H9 (cell line): ENCODE measurements around the gene HSPA9. TPM values are rescaled to one million over a fixed set of nuclear protein-coding genes. Genes with fewer than 3 reads are reported as not detected.

Experiments
- DNase-seq: peaks from one replicate; pipeline ENCODE4 v3.0.0-alpha.2; 2017
- H2AFZ ChIP-seq: one replicate; pipeline ENCODE4 v1.6.1; 2013; ENCODE audit warnings: mild to moderate bottlenecking, low read length, control low read depth, moderate library complexity
- H2AK5ac ChIP-seq: 2 replicates; pipeline ENCODE4 v1.6.1; 2013; ENCODE audit warnings: low read length, control low read depth, mixed read lengths; ENCODE audit not compliant: insufficient read length
- H2BK120ac ChIP-seq: one replicate; pipeline ENCODE4 v1.6.1; 2013; ENCODE audit warnings: low read depth, mild to moderate bottlenecking, low read length, control low read depth, inconsistent platforms; ENCODE audit not compliant: poor library complexity, severe bottlenecking
- H2BK12ac ChIP-seq: 2 replicates; pipeline ENCODE4 v1.6.1; 2013; ENCODE audit warnings: low read length, control low read depth, mixed read lengths, low read depth; ENCODE audit not compliant: insufficient read length
- H2BK15ac ChIP-seq: 2 replicates; pipeline ENCODE4 v1.6.1; 2013; ENCODE audit warnings: low read depth, low read length, control low read depth
- H2BK20ac ChIP-seq: one replicate; pipeline ENCODE4 v1.6.1; 2013; ENCODE audit warnings: low read depth, mild to moderate bottlenecking, low read length, control low read depth, inconsistent platforms; ENCODE audit not compliant: poor library complexity, severe bottlenecking
- H2BK5ac ChIP-seq: 2 replicates; pipeline ENCODE4 v1.6.1; 2013; ENCODE audit warnings: low read length, control low read depth, mixed read lengths; ENCODE audit not compliant: insufficient read length
- H3K14ac ChIP-seq: 2 replicates; pipeline ENCODE4 v1.6.1; 2013; ENCODE audit warnings: low read length, control low read depth; ENCODE audit not compliant: insufficient read depth
- H3K18ac ChIP-seq: 2 replicates; pipeline ENCODE4 v1.6.1; 2013; ENCODE audit warnings: low read depth, mild to moderate bottlenecking, mixed read lengths, low read length, control low read depth; ENCODE audit not compliant: insufficient read length
- H3K23ac ChIP-seq: 2 replicates; pipeline ENCODE4 v1.6.1; 2013; ENCODE audit warnings: low read length, control low read depth, mixed read lengths, low read depth; ENCODE audit not compliant: insufficient read length
- H3K23me2 ChIP-seq: 2 replicates; pipeline ENCODE4 v1.6.1; 2013; ENCODE audit warnings: low read depth, mild to moderate bottlenecking, mixed read lengths, low read length, control low read depth; ENCODE audit not compliant: insufficient read length, poor library complexity, severe bottlenecking
- H3K27ac ChIP-seq: 2 replicates; pipeline ENCODE4 v1.5.1; 2013; ENCODE audit warnings: low read length, control low read depth, mixed read lengths, low read depth; ENCODE audit not compliant: insufficient read length
- H3K27me3 ChIP-seq: 2 replicates; pipeline ENCODE4 v1.6.1; 2013; ENCODE audit warnings: low read length, control low read depth, inconsistent platforms; ENCODE audit not compliant: insufficient read depth
- H3K4ac ChIP-seq: 2 replicates; pipeline ENCODE4 v1.6.1; 2013; ENCODE audit warnings: low read depth, mild to moderate bottlenecking, control low read depth, inconsistent platforms, low read length, moderate library complexity
- H3K4me1 ChIP-seq: 2 replicates; pipeline ENCODE4 v1.6.1; 2013; ENCODE audit warnings: low read length, control low read depth, inconsistent platforms; ENCODE audit not compliant: insufficient read depth
- H3K4me2 ChIP-seq: 2 replicates; pipeline ENCODE4 v1.6.1; 2013; ENCODE audit warnings: low read length, control low read depth, mixed read lengths; ENCODE audit not compliant: insufficient read length, insufficient read depth
- H3K56ac ChIP-seq: 2 replicates; pipeline ENCODE4 v1.6.1; 2013; ENCODE audit warnings: low read depth, mild to moderate bottlenecking, mixed read lengths, low read length, control low read depth; ENCODE audit not compliant: insufficient read length
- H3K79me1 ChIP-seq: 2 replicates; pipeline ENCODE4 v1.6.1; 2013; ENCODE audit warnings: low read depth, mild to moderate bottlenecking, moderate library complexity, low read length, control low read depth, inconsistent platforms; ENCODE audit not compliant: insufficient read depth, poor library complexity, severe bottlenecking
- H3K79me2 ChIP-seq: 2 replicates; pipeline ENCODE4 v1.6.1; 2013; ENCODE audit warnings: low read length, control low read depth, inconsistent platforms; ENCODE audit not compliant: insufficient read depth
- H3K9ac ChIP-seq: 2 replicates; pipeline ENCODE4 v1.6.1; 2013; ENCODE audit warnings: low read length, control low read depth, mixed read lengths; ENCODE audit not compliant: insufficient read length; ENCODE audit errors: extremely low read depth
- H3K9me3 ChIP-seq: one replicate; pipeline ENCODE4 v1.6.1; 2013; ENCODE audit warnings: low read depth, low read length, inconsistent platforms; ENCODE audit not compliant: control insufficient read depth
- H3T11ph ChIP-seq: one replicate; pipeline ENCODE4 v1.6.1; 2013; ENCODE audit warnings: mild to moderate bottlenecking, low read length, control low read depth, inconsistent platforms
- H4K20me1 ChIP-seq: one replicate; pipeline ENCODE4 v1.6.1; 2013; ENCODE audit not compliant: control insufficient read depth, insufficient read length, insufficient read depth
- H4K5ac ChIP-seq: 2 replicates; pipeline ENCODE4 v1.6.1; 2013; ENCODE audit warnings: low read depth, mild to moderate bottlenecking, mixed read lengths, low read length, control low read depth; ENCODE audit not compliant: insufficient read length
- H4K8ac ChIP-seq: replicated peaks from 2 replicates; pipeline ENCODE4 v1.6.1; 2013; ENCODE audit warnings: low read length, control low read depth, mixed read lengths, low read depth; ENCODE audit not compliant: insufficient read length
- H4K91ac ChIP-seq: 2 replicates; pipeline ENCODE4 v1.6.1; 2013; ENCODE audit warnings: low read depth, mild to moderate bottlenecking, moderate library complexity, mixed read lengths, low read length, control low read depth; ENCODE audit not compliant: insufficient read length
- H3K27ac Mint-ChIP-seq, 3 experiments: 2 replicates in 2 of 3; 3 replicates in 1 of 3; pipeline ENCODE4 v1.8.0; 2020 to 2021; ENCODE audit warnings: mixed read lengths in 3 of 3, mild to moderate bottlenecking in 1 of 3, moderate library complexity in 1 of 3
- H3K27me3 Mint-ChIP-seq: 2 replicates; pipeline ENCODE4 v1.8.0; 2021; ENCODE audit warnings: low read depth, mild to moderate bottlenecking, moderate library complexity, mixed read lengths
- H3K36me3 Mint-ChIP-seq, 3 experiments: 2 replicates in 2 of 3; 3 replicates in 1 of 3; pipeline ENCODE4 v1.8.0; 2020 to 2021; ENCODE audit warnings: low read depth in 3 of 3, mixed read lengths in 3 of 3; ENCODE audit not compliant: insufficient read depth in 1 of 3
- H3K4me1 Mint-ChIP-seq, 2 experiments: 2 replicates each; pipeline ENCODE4 v1.8.0; 2020; ENCODE audit warnings: mixed read lengths in 2 of 2
- H3K4me3 Mint-ChIP-seq, 2 experiments: 2 replicates in 1 of 2; 3 replicates in 1 of 2; pipeline ENCODE4 v1.8.0; 2020 to 2021; ENCODE audit warnings: mild to moderate bottlenecking in 2 of 2, mixed read lengths in 2 of 2, moderate library complexity in 1 of 2
- H3K9me3 Mint-ChIP-seq, 2 experiments: 2 replicates in 1 of 2; 3 replicates in 1 of 2; pipeline ENCODE4 v1.8.0; 2020; ENCODE audit warnings: mild to moderate bottlenecking in 2 of 2, mixed read lengths in 2 of 2, moderate library complexity in 1 of 2
- WGBS: extraction: QIAGEN DNeasy Blood & Tissue Kit; methylation state at CpG from one replicate; pipeline ENCODE4 v1.1.7; 2013; ENCODE audit warnings: missing lambda C conversion rate, low lambda C conversion rate, mixed read lengths; ENCODE audit not compliant: insufficient read length; ENCODE audit errors: extremely low coverage; 5-methylcytosine and 5-hydroxymethylcytosine counted together
- total RNA-seq: library from RNA; stranded (reverse); gene quantifications from 2 replicates; pipeline ENCODE4 v1.2.1, GENCODE V29; 2021
- TF ChIP-seq, protein P1 (sequence below): fragments of 200-600 bp; sonication (generic); conservative IDR thresholded peaks from 3 replicates; pipeline ENCODE4 v1.8.0; 2021; ENCODE audit warnings: antibody characterized with exemption, mild to moderate bottlenecking

The HSPA9 gene
- total RNA-seq, 1 experiment from 2014 or later = 397 TPM

DNA sequence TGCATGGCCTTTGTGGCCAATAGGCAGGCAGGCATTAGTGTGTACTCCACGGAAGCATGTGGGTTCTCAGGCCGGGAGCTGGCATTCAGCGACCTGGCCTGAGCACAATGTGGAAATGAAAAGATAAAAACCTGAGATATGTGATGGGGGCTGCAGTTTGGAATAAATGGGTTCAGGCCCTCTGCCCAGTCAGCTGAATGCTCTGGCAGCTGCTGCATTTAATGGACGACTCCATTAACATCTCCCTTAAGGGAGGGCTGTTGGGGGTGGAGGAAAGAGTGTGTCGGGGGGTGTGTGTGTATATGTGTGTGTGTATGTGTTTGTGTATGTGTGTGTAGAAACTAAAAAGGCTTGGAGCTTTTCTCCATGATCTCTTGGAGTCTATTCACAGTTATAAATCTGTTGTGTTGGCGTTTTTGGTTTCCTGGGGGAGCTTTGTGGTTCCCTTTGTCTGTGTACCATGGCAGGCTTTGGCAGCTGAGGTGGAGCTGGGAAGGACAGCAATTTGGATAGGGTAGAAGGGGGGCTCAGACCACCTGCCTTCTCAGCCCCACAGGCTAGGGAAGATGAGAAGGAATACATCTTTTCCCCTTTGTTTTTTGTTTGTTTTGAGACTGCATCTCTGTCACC lies 27.3 kb upstream of the HSPA9 start:
- Mint-ChIP-seq H3K36me3 (no peaks in the 10 kb centered on the region), H3K4me1 (peaks cover 7 to 16% of the 10 kb centered on the region in 2 experiments), H3K9me3 (no peaks in the 10 kb centered on the region), H3K27ac (peak overlapping the region in 1 of 3 experiments; percentile 16; a peak in 1 of 7 replicates), H3K4me3 (no peak overlapping the region), H3K27me3 (peaks cover 4% of the 10 kb centered on the region; the same call in 1 of the 2 replicates)
- DNase-seq = no peak
- Histone ChIP-seq H3K4me2 (no peak overlapping the region), H3K79me2 (no peaks in the 10 kb centered on the region), H4K20me1 (no peaks in the 10 kb centered on the region), H2BK120ac (no peak overlapping the region), H2AFZ (no peak overlapping the region), H2BK12ac (no peak overlapping the region), H3K27me3 (no peaks in the 10 kb centered on the region), H3K56ac (no peak overlapping the region), H3K4ac (no peak overlapping the region), H2BK20ac (no peak overlapping the region), H2AK5ac (no peak overlapping the region), H3K23ac (no peak overlapping the region), H4K5ac (no peak overlapping the region), H3K14ac (no peak overlapping the region), H2BK15ac (no peak overlapping the region), H3T11ph (no peak overlapping the region), H3K79me1 (no peaks in the 10 kb centered on the region), H4K8ac (no peak overlapping the region), H3K9me3 (no peaks in the 10 kb centered on the region), H3K27ac (no peak overlapping the region), H2BK5ac (no peak overlapping the region), H3K9ac (no peak overlapping the region), H3K4me1 (no peaks in the 10 kb centered on the region), H3K18ac (no peak overlapping the region), H3K23me2 (no peaks in the 10 kb centered on the region), H4K91ac (no peak overlapping the region)
- WGBS = no CpG with 5 or more reads among the region's 6 CpGs
- TF ChIP-seq, protein P1, sequence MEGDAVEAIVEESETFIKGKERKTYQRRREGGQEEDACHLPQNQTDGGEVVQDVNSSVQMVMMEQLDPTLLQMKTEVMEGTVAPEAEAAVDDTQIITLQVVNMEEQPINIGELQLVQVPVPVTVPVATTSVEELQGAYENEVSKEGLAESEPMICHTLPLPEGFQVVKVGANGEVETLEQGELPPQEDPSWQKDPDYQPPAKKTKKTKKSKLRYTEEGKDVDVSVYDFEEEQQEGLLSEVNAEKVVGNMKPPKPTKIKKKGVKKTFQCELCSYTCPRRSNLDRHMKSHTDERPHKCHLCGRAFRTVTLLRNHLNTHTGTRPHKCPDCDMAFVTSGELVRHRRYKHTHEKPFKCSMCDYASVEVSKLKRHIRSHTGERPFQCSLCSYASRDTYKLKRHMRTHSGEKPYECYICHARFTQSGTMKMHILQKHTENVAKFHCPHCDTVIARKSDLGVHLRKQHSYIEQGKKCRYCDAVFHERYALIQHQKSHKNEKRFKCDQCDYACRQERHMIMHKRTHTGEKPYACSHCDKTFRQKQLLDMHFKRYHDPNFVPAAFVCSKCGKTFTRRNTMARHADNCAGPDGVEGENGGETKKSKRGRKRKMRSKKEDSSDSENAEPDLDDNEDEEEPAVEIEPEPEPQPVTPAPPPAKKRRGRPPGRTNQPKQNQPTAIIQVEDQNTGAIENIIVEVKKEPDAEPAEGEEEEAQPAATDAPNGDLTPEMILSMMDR = no peak
